A549 (cell line): ENCODE data around the gene TRIM2.

Experiments used
- BCL3 ChIP-seq: fragments of >200 bp; sonication (Bioruptor Twin); formaldehyde crosslinking; IDR thresholded peaks from 3 replicates; pipeline ENCODE4 v1.6.1; 2016
- CHD2 ChIP-seq: fragments of 150-350 bp; IDR thresholded peaks from 2 replicates; pipeline ENCODE4 v1.6.1; 2014; ENCODE audit warnings: low read length; ENCODE audit not compliant: partially characterized antibody
- EP300 ChIP-seq, 2 experiments: fragments of >200 bp; sonication (Bioruptor Twin); formaldehyde crosslinking; IDR thresholded peaks; 2 replicates in 1 of 2; 3 replicates in 1 of 2; pipeline ENCODE4 v1.6.1; 2016 to 2017
- GATA3 ChIP-seq: IDR thresholded peaks from 2 replicates; pipeline ENCODE4 v1.6.1; 2012; ENCODE audit warnings: borderline replicate concordance
- HDAC2 ChIP-seq: fragments of 200-600 bp; sonication (generic); IDR thresholded peaks from 2 replicates; pipeline ENCODE4 v1.6.1; 2016
- MAZ ChIP-seq: fragments of 150-350 bp; IDR thresholded peaks from 2 replicates; pipeline ENCODE4 v1.6.1; 2014; ENCODE audit warnings: antibody characterized with exemption, low read depth, low read length, borderline replicate concordance
- MYC ChIP-seq: IDR thresholded peaks from 2 replicates; pipeline ENCODE4 v1.6.1; 2012; ENCODE audit warnings: mild to moderate bottlenecking, inconsistent platforms, low read length, improper control_type of control experiment, borderline replicate concordance
- POLR2A ChIP-seq: IDR thresholded peaks from 2 replicates; pipeline ENCODE4 v1.6.1; 2012; ENCODE audit warnings: mild to moderate bottlenecking, low read length
- ZSCAN20 ChIP-seq: fragments of 250-450 bp; sonication (Bioruptor Pico); IDR thresholded peaks from 2 replicates; pipeline ENCODE4 v1.8.0; 2022; ENCODE audit warnings: mild to moderate bottlenecking, moderate library complexity

DNA sequence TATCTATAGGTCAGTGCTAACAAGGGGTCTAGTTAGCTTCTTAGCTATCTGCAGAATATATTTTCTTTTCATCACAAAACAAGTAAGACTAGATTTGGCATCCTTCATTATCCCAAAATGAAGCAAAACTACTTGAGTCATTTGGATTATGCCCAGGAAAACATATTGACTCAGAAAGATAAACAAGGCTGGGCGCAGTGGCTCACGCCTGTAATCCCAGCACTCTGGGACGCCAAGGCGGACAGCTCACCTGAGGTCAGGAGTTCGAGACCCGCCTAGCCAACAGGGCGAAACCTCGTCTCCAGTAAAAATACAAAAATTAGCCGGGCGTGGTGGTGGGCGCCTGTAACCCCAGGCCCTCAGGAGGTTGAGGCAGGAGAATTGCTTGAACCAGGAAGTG lies 122.3 kb downstream of the TRIM2 start:
- TF ChIP-seq MAZ (no peak), POLR2A (no peak), EP300 (IDR thresholded peaks at IDR 0.05) (no peak), MYC (no peak), ZSCAN20 (CRISPR knock-in tag) (no peak), HDAC2 (no peak), CHD2 (no peak), GATA3 (no peak), BCL3 (no peak)
